ENCODE measurements around the gene TMEM63C. TPM values are rescaled to one million over a fixed set of nuclear protein-coding genes. Genes with fewer than 3 reads are reported as not detected.

The TMEM63C gene
- total RNA-seq, 1 experiment from 2014 or later, result 0.13 TPM

- ChIA-PET CTCF (no interaction called here), POLR2A (ENCODE audit: low non-redundant PET) (no interaction called here)
These were observed 60.4 kb downstream of the TMEM63C start for GRCh38 chr14:77241955-77242354.

GRCh38 chr14:77242752-77243151 lies 61.2 kb downstream of the TMEM63C start:
- CTCF ChIA-PET, result no interaction called here
- H3K27me3 ChIP-seq (replicated peaks; ENCODE audit: insufficient read depth, low read depth, low read length, poor library complexity), result no peaks in the 10 kb centered on the region

More at GRCh38 chr14:77241955-77242354, 60.4 kb downstream of the TMEM63C start:
- no peak overlapping the region for H3K4me3 ChIP-seq (ENCODE audit: low read depth, low read length, poor library complexity, severe bottlenecking)
- no peaks in the 10 kb centered on the region for H3K27me3 ChIP-seq (replicated peaks; ENCODE audit: insufficient read depth, low read depth, low read length, poor library complexity)
- no TSS peak for BruUV-seq (replicated peaks)
- DNase-seq (ENCODE audit: low spot score), result no peak
- H3K27ac ChIP-seq (ENCODE audit: low read depth, low read length, poor library complexity, severe bottlenecking), result no peak overlapping the region
- H3K9me3 ChIP-seq (ENCODE audit: low read depth, low read length, poor library complexity, severe bottlenecking), result no peaks in the 10 kb centered on the region
- H3K4me1 ChIP-seq (ENCODE audit: insufficient read depth, low read length, poor library complexity, severe bottlenecking), result no peaks in the 10 kb centered on the region
- no peaks in the 10 kb centered on the region for H3K36me3 ChIP-seq (ENCODE audit: insufficient read depth, low read length, poor library complexity, severe bottlenecking)
- TF ChIP-seq CTCF (conservative IDR thresholded peaks at IDR 0.05; ENCODE audit: low read depth, low read length) (no peak), EZH2 (IDR thresholded peaks at IDR 0.05; ENCODE audit: borderline replicate concordance, low read depth, low read length, poor library complexity, severe bottlenecking) (no peak)
- intact Hi-C loops (cut with micrococcal nuclease; ENCODE audit: unreplicated experiment), result no loop called here

GRCh38 chr14:77243853-77244252 lies 62.3 kb downstream of the TMEM63C start:
- no peaks in the 10 kb centered on the region for H3K36me3 ChIP-seq (ENCODE audit: insufficient read depth, low read length, poor library complexity, severe bottlenecking)
- H3K9me3 ChIP-seq (ENCODE audit: low read depth, low read length, poor library complexity, severe bottlenecking), result no peaks in the 10 kb centered on the region
- no peak overlapping the region for H3K27ac ChIP-seq (ENCODE audit: low read depth, low read length, poor library complexity, severe bottlenecking)
- POLR2A ChIA-PET (ENCODE audit: low non-redundant PET), result no interaction called here
- no peak for DNase-seq (ENCODE audit: low spot score)
- CTCF ChIA-PET, result no interaction called here
- H3K4me3 ChIP-seq (ENCODE audit: low read depth, low read length, poor library complexity, severe bottlenecking), result no peak overlapping the region
- no peaks in the 10 kb centered on the region for H3K4me1 ChIP-seq (ENCODE audit: insufficient read depth, low read length, poor library complexity, severe bottlenecking)
- BruUV-seq (replicated peaks), result no TSS peak
- no peaks in the 10 kb centered on the region for H3K27me3 ChIP-seq (replicated peaks; ENCODE audit: insufficient read depth, low read depth, low read length, poor library complexity)
- TF ChIP-seq CTCF (conservative IDR thresholded peaks at IDR 0.05; ENCODE audit: low read depth, low read length) (no peak), EZH2 (IDR thresholded peaks at IDR 0.05; ENCODE audit: borderline replicate concordance, low read depth, low read length, poor library complexity, severe bottlenecking) (no peak)
- intact Hi-C loops (cut with micrococcal nuclease; ENCODE audit: unreplicated experiment), result no loop called here

More at GRCh38 chr14:77242752-77243151, 61.2 kb downstream of the TMEM63C start:
- Histone ChIP-seq H3K36me3 (ENCODE audit: insufficient read depth, low read length, poor library complexity, severe bottlenecking) (no peaks in the 10 kb centered on the region), H3K9me3 (ENCODE audit: low read depth, low read length, poor library complexity, severe bottlenecking) (no peaks in the 10 kb centered on the region), H3K27ac (ENCODE audit: low read depth, low read length, poor library complexity, severe bottlenecking) (no peak overlapping the region), H3K4me1 (ENCODE audit: insufficient read depth, low read length, poor library complexity, severe bottlenecking) (no peaks in the 10 kb centered on the region), H3K4me3 (ENCODE audit: low read depth, low read length, poor library complexity, severe bottlenecking) (no peak overlapping the region)
- POLR2A ChIA-PET (ENCODE audit: low non-redundant PET), result no interaction called here
- no peak for DNase-seq (ENCODE audit: low spot score)
- no TSS peak for BruUV-seq (replicated peaks)
- no peak for TF ChIP-seq CTCF (conservative IDR thresholded peaks at IDR 0.05; ENCODE audit: low read depth, low read length)
- TF ChIP-seq EZH2 (IDR thresholded peaks at IDR 0.05; ENCODE audit: borderline replicate concordance, low read depth, low read length, poor library complexity, severe bottlenecking), result no peak
- intact Hi-C loops (cut with micrococcal nuclease; ENCODE audit: unreplicated experiment), result no loop called here

Measured in A673 (cell line).